GM21529 (cell line): ENCODE results near the gene MYH10.

Source experiments
- ATAC-seq: cut with Tn5 transposase; IDR thresholded peaks from one replicate; pipeline ENCODE4 v1.9.1; 2021; ENCODE audit not compliant: unreplicated experiment

The MYH10 gene

DNA sequence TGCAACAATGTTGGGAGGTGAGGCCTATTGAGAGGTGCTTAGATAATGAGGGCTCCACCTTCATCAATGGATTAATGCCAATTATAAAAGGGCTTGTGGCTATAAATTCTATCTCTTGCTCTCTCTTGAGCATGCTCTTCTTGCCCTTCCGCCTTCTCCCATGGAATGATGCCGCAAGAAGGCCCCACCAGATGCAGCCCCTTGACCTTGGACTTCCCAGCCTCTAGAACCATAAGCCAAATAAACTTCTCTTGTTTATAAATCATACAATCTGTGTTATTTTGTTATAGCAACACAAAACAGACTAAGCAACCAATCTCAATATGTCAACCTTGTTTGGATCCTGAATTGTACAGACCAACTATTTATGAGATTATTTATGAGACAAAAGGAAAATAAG is 20.0 kb downstream of the MYH10 start:
- ATAC-seq = no peak

DNA sequence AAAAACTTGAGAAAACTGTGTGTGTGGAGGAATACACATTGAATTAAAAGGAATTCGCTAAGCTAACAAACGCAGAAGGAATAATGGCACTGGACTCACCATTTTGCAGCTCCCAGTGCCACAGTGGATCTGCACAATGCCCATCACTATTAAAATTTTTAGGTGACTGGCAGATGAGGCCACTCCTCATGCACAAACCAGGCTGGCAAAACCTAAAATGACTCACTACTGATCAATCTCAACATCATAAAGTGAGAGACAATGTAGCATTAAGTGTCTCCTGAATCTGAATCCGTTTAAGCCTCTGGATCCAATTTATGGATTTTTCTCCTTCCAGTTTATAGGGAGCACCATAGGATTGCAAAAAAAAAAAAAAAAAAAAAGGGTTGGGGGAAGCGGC is 20.6 kb downstream of the MYH10 start:
- no peak for ATAC-seq

DNA sequence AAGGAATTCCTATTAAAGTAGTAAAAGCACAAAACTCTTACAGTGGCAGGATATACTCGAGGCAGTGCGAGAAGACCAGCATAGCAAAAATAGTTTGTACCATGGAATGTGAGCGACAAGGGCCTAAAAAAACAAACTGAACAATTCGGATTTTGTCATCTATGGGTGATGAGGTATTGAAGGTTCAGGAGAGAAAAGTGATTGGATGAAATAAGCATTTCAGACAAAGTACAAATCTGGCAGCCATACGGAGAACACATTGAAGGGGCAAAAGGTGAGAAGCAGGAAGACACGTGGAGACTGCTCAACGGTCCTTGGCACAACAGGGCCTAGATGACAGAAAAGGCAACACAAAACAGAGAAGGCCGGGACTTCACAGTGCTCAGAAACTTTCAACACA is 22.5 kb downstream of the MYH10 start:
- no peak for ATAC-seq

DNA sequence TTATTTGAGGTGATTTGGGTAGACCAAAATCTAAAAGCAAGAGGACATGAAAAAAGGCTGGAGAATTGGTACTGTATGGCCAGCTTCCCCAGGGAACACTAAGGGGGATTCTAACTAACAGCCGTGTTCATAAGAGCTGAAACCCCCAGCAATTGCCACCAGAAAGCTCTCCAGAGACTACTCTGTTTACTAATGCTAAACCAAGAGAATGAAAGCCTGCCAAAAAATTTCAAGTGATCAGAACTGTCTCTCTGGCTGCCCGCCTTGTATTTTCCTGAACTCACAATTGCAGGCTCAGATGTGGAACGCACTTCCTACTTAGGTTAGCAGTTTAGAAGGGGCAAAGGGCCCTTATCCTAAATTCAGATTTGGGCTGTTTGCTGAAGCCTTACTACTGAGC is 24.1 kb downstream of the MYH10 start:
- ATAC-seq = no peak

DNA sequence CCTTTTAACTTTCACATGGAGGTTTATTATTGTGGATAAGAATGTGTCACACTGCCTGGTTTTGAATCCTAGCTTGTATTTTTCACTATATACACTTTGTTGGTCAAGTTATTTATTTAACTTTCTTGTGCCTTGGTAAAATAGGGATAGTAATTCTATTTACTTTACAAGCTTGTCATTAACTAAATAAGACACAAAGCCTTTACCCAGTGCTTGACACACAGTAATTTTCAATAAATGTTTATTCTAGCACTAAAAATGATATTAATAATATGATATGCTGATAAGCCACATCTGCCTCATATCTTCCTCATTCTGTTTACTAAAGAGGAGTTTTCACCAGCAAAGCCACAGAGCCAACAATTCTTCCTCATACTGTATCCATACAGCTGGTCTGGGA is 27.8 kb downstream of the MYH10 start:
- no peak for ATAC-seq

DNA sequence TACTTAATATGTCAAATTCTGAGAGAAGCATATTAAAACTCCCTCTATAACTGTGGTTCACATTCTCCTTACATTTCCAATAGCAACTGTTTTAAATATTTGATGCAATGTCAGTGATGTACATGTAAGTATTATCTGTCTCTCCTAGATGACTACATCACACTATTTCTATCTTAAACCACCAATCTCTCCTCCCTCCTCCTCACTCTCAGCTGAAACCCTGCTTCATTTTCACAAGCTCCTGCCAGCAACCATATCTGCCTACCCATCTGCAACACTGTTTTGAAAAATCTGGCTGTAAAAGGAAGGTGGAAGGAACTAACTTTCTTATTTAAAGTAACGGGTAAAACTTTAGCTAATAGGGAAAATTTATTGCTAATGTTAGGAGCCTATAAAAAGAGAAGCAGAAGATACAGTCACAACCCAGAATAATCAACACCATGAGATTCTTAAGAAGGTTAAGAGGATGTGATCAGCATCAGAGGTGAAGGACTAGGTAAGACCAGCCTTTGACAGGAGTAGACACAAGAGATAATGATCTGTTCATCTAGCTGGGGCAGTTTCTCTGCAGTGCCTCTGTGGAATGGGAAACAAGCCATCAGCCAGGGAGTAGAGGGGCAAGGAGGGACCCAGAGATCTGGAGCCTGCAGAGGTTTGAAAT is 31.0 kb downstream of the MYH10 start:
- ATAC-seq = no peak

DNA sequence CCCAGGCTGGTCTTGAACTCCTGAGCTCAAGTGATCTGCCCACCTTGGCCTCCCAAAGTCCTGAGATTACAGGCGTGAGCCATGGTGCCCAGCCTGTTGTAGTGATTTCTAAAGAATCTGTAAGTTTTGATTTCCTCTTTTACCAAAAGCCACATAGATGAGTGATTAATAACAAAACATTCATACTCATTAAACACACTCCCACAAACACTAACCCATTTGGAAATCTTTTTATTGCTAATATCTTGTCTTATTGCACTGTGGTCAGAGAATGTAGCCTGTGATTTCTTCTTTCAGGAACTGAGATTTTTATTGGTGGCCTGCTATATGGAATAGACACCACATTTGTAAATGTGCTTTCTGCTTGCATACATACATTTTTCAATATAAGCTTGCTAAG is 31.6 kb downstream of the MYH10 start:
- ATAC-seq = no peak

DNA sequence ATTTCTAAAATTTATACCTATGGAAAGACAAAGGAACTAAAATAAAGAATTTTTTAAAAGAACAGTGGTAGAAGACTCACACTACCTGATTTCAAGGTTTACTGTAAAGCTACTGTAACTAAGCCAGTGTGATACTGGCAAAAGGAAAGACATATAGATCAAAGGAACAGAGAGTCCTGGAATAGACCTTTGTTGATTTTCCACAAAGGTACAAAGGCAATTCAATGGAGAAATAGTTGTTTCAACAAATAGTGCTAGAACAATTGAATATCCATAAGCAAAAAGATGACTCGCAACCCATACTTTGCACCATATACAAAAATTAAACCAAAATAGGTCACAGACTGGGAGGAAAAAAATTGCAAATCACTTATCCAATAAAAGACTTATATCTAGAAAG is 36.7 kb downstream of the MYH10 start:
- ATAC-seq = no peak

DNA sequence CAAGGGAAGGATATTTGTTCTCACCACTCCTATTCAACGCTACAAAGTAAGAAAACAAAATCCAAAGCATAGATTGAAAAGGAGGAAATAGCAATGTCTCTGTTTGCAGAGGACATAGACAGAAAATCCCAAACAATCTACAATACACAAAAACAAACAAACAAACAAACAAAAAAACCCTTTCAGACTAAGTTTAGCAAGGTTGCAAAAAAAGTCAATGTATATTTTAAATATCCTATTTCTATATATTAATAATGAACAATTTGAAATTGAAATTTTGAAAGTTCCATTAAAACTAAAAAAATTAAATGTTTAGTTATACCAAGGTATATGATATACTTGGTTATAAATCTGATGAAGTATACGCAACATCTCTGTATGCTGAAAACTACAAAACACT is 37.2 kb downstream of the MYH10 start:
- ATAC-seq = no peak

DNA sequence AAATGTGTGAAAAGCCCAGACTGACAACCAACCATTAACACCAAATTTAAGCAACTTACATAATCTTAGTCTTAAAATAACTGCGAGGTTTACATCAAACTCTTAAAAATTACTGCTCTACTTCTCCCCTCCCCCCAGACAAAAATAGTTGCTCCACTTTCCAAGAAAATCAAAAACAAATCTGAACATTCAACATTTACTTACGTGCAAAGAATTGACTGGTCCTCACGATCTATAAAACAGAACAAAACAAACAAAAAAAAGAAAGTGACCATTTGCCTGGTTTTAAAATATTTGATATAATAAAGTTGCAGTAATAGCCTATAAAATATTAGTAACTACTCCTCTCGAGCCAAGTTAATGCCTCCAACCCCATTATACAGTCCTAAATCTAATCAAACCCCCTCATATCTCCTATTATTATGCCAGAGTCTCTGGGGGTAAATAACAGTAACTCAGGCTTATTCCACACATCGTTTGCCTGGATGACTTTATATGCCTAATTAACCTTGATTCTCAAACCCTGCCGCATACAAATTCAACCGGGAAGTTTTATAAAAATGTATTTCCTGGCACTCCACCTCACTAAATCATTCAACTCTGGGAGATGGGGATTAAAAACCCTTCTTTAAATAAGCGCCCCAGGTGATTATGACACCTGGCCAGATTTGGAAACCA is 41.5 kb downstream of the MYH10 start:
- ATAC-seq = no peak

DNA sequence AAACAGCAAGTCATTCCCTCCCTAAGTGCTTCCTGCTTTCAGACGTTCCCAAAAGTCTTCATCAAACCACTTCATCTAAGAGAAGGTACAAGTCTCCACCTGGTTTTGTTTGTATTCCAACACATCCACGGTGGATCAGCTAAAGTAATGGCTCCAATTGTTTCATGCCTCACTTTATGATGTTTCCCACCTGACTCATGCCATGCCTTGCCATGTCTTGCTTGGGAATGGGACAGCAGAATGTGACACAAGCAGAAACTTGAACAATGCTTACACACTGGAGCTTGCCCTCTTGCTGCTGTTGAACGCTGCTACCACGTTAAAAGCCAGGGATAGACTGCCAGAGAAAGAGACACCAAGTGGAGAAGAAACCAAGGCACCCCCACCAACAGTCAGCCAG is 43.8 kb downstream of the MYH10 start:
- no peak for ATAC-seq

DNA sequence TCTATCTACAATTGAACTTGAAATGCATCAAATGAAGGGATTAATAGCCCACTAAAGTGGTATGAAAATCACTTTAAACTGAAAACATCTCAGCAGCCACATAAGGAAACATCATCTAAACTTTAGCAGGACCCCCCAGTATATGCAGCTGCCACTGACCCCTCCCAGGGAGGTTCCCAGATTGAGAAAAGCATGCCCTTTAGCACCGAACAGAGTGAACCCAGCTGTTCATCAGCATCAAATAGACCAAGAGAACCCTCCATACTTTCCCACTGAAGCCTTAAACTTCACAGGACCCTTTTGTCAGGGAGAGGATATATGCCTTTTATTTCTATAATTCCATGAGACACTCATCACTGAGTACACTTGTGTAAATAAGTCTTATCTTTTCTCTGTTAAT is 44.6 kb downstream of the MYH10 start:
- ATAC-seq = no peak

DNA sequence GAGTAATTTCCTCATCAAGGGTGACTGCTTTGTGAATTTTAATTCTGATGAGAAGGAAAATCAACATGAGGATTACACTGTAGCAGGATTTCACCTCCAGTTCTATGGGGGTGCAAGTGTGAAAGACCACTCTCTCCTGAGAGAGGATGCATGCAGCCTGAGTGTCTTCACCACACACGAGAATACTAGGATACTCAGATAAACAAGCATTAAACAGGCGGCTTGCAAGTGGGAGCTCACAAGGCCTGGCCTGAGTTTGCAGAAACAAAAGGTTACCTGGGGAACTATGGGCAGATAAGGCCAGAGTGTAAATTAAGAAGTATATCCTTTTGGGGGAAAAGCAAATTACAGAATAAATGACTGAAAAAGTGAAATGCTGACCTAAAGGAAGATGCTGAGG is 46.6 kb downstream of the MYH10 start:
- ATAC-seq = no peak

DNA sequence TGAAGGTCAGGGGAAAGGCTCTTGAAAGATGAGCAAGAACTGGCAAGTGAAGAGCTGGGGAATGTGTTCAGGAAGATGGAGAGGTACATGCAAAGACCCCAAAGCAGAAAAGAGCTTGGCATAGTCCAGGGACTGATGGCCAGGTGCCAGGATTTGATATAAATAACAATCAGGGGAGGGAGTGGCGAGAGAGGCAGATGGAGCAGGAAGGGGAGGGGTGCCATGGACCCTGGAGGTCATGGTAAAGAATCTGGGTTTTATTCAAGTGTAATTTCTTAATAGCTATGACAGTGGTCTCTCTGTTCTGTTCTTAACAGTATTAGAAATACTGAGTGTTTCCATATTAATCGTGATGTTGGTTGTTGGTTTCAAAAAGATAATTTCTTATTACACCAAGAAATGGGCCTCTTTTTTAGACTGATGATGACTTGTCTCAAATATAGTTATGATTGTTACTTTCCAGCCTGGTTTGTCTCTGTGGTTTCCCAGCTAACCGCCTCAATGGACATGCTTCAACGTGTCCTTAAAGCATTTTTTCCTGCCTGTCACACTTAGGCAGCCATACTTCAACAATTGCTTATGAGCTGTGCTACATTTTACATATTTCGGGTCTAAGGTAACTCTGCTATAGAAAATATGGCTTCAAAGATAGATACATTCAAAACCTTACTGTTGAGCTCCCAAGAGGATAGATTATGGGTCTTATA is 49.4 kb downstream of the MYH10 start:
- ATAC-seq = no peak

DNA sequence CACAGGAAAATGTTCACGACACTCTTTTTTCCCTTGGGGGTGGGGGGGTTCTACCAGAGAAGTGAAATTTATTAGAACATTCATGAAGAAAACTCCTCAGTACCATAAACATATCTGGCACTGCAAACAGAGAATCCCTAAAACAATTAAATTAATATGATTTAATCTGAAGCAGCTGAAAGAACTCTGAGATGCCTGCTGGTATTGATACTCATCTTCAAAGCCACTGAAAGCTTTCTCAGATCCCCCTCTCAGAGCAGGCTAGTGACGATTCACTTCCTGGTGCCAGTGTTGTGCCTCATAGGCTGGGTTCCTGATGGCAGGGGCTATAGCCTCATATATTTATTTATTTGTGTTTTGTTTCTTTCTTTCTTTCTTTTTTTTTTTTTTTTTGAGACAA is 52.7 kb downstream of the MYH10 start:
- no peak for ATAC-seq

DNA sequence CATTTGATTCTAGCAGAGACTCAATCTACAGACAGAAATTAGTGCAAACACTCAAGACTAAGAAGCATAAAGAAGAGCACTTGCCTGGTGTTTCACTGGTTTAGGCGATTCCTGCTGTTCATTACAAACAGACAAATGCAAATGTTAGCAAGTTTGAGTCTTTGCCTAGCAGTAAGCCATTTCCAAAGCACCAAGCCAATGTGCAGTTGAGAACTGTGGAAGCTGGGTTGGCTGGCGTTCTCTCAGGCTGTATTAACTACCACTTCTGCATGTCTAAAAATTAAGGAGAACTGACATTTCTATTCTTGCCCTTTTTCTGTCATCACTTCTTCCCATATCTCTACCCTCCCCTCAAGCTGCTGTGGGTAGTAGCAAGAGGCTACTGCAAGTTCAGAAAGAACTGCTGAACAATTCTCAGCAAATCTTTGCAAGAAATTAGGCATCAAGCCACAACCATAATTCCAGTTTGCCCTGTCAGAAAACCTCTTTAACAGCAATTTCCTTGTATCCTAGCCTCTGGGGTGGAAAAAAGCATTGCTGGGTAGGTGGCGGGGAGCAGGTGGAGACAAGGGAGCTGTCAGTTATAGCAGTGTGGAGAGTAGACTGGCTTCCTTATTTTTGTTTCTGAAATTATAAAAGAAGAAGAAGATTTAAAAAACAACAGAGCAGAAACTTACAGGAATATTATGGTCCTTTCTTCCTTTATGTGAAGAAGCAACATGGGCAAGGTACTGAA is 53.8 kb downstream of the MYH10 start:
- ATAC-seq = no peak

DNA sequence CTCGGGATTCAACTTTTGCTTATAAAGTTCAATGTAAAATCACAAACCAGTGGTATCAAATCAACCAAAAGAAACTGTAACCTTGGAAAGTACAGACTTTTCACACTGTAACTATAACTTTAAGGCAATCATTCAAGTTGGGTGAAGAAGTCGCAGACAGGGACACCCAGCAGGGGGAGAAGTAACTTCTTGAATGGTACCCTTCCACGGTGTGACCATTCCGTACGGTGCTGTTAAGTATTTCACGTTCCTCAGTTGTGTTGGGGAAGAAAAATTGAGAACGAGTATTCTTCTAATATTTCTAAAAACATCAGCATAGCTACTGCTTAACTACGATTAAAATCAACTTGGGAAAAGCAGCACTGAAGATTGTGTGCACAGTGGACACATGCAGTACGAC is 55.8 kb downstream of the MYH10 start:
- ATAC-seq = no peak

DNA sequence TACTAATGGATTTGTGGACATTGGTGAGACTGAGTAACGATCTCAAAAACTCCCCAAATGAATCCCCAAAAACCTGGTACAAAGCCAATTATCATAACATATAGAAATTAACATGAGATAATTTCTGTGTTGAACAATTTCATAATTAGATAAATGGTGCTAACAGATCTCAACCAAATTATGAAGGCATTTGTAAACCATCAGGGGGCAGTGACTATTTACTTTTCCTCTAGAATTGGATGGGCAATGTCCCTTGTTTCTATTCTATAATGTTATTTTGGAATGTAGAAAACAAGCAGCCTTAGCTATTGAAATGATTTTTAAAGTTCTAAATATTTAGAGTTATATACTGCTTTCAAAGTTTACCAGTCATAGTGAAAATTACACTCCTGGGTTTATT is 57.8 kb downstream of the MYH10 start:
- no peak for ATAC-seq

DNA sequence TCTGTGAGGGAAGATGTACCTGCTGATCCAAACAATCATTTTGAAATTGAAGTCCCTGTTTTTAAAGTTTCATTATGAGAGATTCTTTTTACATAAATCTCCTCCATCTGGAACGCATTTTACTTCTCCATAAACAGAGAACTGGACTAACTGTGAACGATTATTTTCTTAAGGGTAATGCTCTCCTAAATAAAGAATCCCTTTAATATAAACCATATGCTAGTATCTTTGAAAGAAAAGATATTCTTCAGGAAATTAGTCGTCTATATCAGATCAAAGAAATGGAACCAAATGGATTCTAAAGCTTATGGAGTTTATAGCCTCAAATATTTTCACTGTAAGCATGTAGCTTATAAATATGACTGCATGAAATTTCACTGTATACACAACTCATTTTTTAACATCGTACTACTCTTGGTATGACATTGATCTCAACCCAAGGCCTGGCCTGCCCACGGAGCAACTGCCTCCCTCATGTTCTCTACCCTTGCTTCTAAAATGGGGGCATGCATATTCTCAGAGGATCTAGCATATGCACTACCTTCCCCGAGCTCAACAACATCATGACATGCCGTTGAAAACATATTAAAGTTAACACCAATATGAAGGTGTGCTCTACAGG is 66.4 kb downstream of the MYH10 start:
- ATAC-seq = no peak

DNA sequence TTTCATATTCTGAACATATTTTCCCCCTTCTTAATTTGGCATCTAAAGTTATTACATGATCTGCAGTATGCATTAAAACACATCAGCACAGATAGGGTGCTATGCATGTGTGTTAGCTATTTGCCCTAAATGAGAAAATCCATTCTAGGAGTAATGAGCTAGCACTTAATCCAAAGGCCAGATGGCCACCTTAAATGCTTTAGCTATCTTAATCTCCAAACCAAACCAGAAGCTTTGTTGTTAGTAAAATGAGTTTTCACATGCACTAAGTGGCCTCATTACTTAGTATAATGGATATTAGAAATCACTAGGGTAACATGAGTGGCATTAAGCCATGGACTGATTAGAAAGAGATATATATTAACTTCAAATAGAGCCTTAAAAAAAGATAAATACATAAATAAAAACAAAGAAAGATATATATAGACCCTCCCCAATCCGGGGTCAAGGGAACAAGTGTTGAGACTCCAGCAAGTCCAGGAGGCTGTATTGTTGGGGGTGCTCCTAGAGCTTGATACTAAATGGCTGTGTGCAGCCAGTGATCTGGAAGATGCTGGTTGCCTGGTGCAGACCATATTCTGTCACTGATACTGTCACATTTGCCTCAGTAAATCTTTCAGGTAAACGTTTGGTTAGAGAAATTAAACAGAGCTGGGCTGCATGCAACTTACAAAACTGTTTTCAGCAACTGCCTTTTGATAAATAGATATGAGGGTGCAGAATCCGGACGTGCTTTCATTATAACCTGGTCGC is 67.3 kb downstream of the MYH10 start:
- no peak for ATAC-seq

DNA sequence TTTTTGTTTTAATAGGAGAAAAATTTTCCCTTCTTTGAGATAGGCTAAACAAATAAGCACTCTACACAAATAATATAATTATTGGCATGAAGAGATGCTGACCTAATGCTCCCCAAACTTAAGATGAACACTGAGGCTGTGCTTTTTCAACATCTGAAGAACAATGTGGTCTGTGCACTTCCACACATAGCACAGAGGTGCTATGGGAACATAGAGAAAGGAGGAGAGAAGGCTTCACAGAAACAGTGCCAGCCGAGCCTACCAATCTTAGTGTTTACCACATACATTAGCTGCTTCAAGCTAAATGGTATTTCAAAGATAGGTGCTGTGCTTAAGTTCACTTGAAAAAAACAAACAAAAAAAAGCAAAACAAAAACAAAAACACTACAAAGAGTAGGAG is 72.4 kb downstream of the MYH10 start:
- no peak for ATAC-seq
